K562 (cell line): ENCODE measurements around the gene IGF2. TPM values are rescaled to one million over a fixed set of nuclear protein-coding genes. Genes with fewer than 3 reads are reported as not detected.

ENCODE experiments used
- ATAC-seq: fragments of 200-7000 bp; cut with Tn5 transposase; 3 replicates; pipeline ENCODE4 v1.9.1; 2020; ENCODE audit warnings: moderate library complexity
- BruUV-seq: library from RNA; stranded (reverse); fragments of 400-500 nt; replicated peaks from 2 replicates; lab custom pipeline; 2021; lab: Mats Ljungman, UMichigan
- CTCF ChIA-PET: fragments of 300-600 bp; formaldehyde crosslinking; extraction: SDS; loops from one replicate; lab custom pipeline; 2021; ENCODE audit warnings: low intra/inter-chr PET ratio; lab: Yijun Ruan, JAX
- POLR2A ChIA-PET: fragments of 300-600, 350-650 bp; sonication (Branson Sonifier 250); formaldehyde crosslinking; extraction: SDS; loops from one replicate; lab custom pipeline; 2021; ENCODE audit warnings: antibody characterized with exemption, inconsistent platforms; lab: Yijun Ruan, JAX
- DNase-seq, 4 experiments: peaks; one replicate each; pipeline versions ENCODE4 v3.0.0 to v3.0.0-alpha.2; 2011 to 2018; ENCODE audit warnings: low spot score in 3 of 4, mixed read lengths in 3 of 4; ENCODE audit errors: extremely low read depth in 1 of 4
- FAIRE-seq: peaks from 2 replicates; lab custom pipeline; 2011; peaks lifted over from hg19 to GRCh38; lab: Jason Lieb, UNC
- H2AFZ ChIP-seq: 2 replicates; pipeline ENCODE4 v1.6.0; 2011; ENCODE audit warnings: low read depth, low read length, control low read depth, inconsistent platforms
- H3K27ac ChIP-seq: fragments of 200-600 bp; 3 replicates; pipeline ENCODE4 v1.8.0; 2011; ENCODE audit warnings: low read depth, mild to moderate bottlenecking, control low read depth, inconsistent platforms, low read length, moderate library complexity, mixed read lengths; ENCODE audit errors: extremely low read depth
- H3K27me3 ChIP-seq, 2 experiments: fragments of 300-600 bp in 1 of 2; 2 replicates in 1 of 2; 3 replicates in 1 of 2; pipeline versions ENCODE4 v1.6.0 to v1.8.0; 2011; ENCODE audit warnings: inconsistent platforms in 2 of 2, low read length in 2 of 2, mild to moderate bottlenecking in 1 of 2, mixed read lengths in 1 of 2, moderate library complexity in 1 of 2; ENCODE audit not compliant: control insufficient read depth in 2 of 2, insufficient read depth in 2 of 2
- H3K36me3 ChIP-seq: fragments of 300-600 bp; 3 replicates; pipeline ENCODE4 v1.8.0; 2011; ENCODE audit warnings: mild to moderate bottlenecking, low read length, inconsistent platforms; ENCODE audit not compliant: control insufficient read depth, insufficient read depth
- H3K4me1 ChIP-seq, 2 experiments: fragments of 200-600 bp in 1 of 2; replicated peaks in 1 of 2; 2 replicates in 1 of 2; 3 replicates in 1 of 2; pipeline versions ENCODE4 v1.5.1 to v1.8.0; 2011; ENCODE audit warnings: inconsistent platforms in 2 of 2, low read length in 2 of 2, mild to moderate bottlenecking in 1 of 2, mixed read lengths in 1 of 2, moderate library complexity in 1 of 2; ENCODE audit not compliant: control insufficient read depth in 2 of 2, insufficient read depth in 2 of 2
- H3K4me2 ChIP-seq: 2 replicates; pipeline ENCODE4 v1.6.1; 2011; ENCODE audit warnings: low read length, control low read depth, inconsistent platforms, mixed read lengths; ENCODE audit not compliant: insufficient read depth
- H3K4me3 ChIP-seq: fragments of 200-600 bp; sonication (generic), shearing (Covaris generic); 2 replicates; pipeline ENCODE4 v1.5.1; 2016; ENCODE audit warnings: control low read depth, inconsistent platforms
- H3K79me2 ChIP-seq: fragments of 200-600 bp; 3 replicates; pipeline ENCODE4 v1.8.0; 2011; ENCODE audit warnings: low read length, inconsistent platforms; ENCODE audit not compliant: control insufficient read depth, insufficient read depth
- H3K9ac ChIP-seq, 2 experiments: 2 replicates each; pipeline versions ENCODE4 v1.6.0 to v1.6.1; 2011; ENCODE audit warnings: low read depth in 2 of 2, low read length in 2 of 2, control low read depth in 1 of 2, inconsistent platforms in 1 of 2, mild to moderate bottlenecking in 1 of 2, mixed read lengths in 1 of 2; ENCODE audit not compliant: insufficient read depth in 1 of 2
- H3K9me1 ChIP-seq: one replicate; pipeline ENCODE4 v1.6.0; 2011; ENCODE audit warnings: inconsistent platforms, mild to moderate bottlenecking, low read length, moderate library complexity; ENCODE audit not compliant: control insufficient read depth, insufficient read depth
- H3K9me3 ChIP-seq: replicated peaks from 2 replicates; pipeline ENCODE4 v1.5.1; 2011; ENCODE audit warnings: low read depth, low read length, inconsistent platforms; ENCODE audit not compliant: control insufficient read depth, insufficient read depth
- H4K20me1 ChIP-seq: replicated peaks from 2 replicates; pipeline ENCODE4 v1.6.1; 2011; ENCODE audit warnings: low read length, inconsistent platforms, mixed read lengths; ENCODE audit not compliant: control insufficient read depth, insufficient read depth
- CHD1 ChIP-seq: fragments of 200-600 bp; sonication (generic); IDR thresholded peaks from one replicate; pipeline ENCODE4 v1.6.1; 2012; ENCODE audit warnings: mild to moderate bottlenecking, moderate library complexity, low read length, inconsistent platforms
- CTBP1 ChIP-seq: fragments of 450-650 bp; IDR thresholded peaks from 2 replicates; pipeline ENCODE4 v1.6.1; 2016; ENCODE audit warnings: borderline replicate concordance
- KLF1 ChIP-seq: fragments of 450-650 bp; IDR thresholded peaks from 2 replicates; pipeline ENCODE4 v1.6.1; 2016; ENCODE audit warnings: missing genetic modification characterization, missing compliant biosample characterization
- MCM5 ChIP-seq: fragments of 450-650 bp; IDR thresholded peaks from 2 replicates; pipeline ENCODE4 v1.6.1; 2016; ENCODE audit warnings: low read depth
- POLR3G ChIP-seq: IDR thresholded peaks from 2 replicates; pipeline ENCODE4 v1.6.1; 2011; ENCODE audit not compliant: insufficient read length, insufficient replicate concordance; ENCODE audit errors: extremely low read depth
- RBM17 ChIP-seq: fragments of 200-400 bp; formaldehyde crosslinking; IDR thresholded peaks from 2 replicates; pipeline ENCODE4 v1.6.1; 2017; ENCODE audit warnings: low read depth, mild to moderate bottlenecking, low read length, borderline replicate concordance
- TCFL5 ChIP-seq: fragments of 250-450 bp; sonication (Bioruptor Pico); conservative IDR thresholded peaks from 2 replicates; pipeline ENCODE4 v1.6.1; 2021; ENCODE audit warnings: mild to moderate bottlenecking, moderate library complexity, matching md5 sums
- U2AF1 ChIP-seq: fragments of 200-400 bp; formaldehyde crosslinking; optimal IDR thresholded peaks from 2 replicates; pipeline ENCODE3; 2017; ENCODE audit warnings: mild to moderate bottlenecking, low read depth, low read length, moderate library complexity
- ZNF140 ChIP-seq: fragments of 250-450 bp; sonication (Bioruptor Pico); IDR thresholded peaks from 2 replicates; pipeline ENCODE4 v1.8.0; 2021; ENCODE audit warnings: moderate library complexity, mild to moderate bottlenecking, inconsistent platforms
- ZNF561 ChIP-seq: fragments of 450-650 bp; formaldehyde crosslinking; conservative IDR thresholded peaks from 2 replicates; pipeline ENCODE4 v1.4.0; 2020; ENCODE audit warnings: mild to moderate bottlenecking, moderate library complexity
- ZNF696 ChIP-seq: fragments of 250-450 bp; sonication (Bioruptor Pico); conservative IDR thresholded peaks from 2 replicates; pipeline ENCODE4 v1.4.0; 2020; ENCODE audit warnings: mild to moderate bottlenecking, moderate library complexity
- WGBS: fragments of 100-300 bp; shearing (Covaris generic); methylation state at CpG from one replicate; pipeline ENCODE4 v1.1.6; 2016; ENCODE audit warnings: low coverage, mixed read lengths; ENCODE audit not compliant: insufficient coverage; ENCODE audit errors: missing lambda C conversion rate; 5-methylcytosine and 5-hydroxymethylcytosine counted together
- in situ Hi-C: fragments of 300-500 bp; cut with MboI; formaldehyde crosslinking; loops from 4 replicates; pipeline ENCODE4 v1.15.0; 2018; ENCODE audit warnings: inconsistent platforms, mixed read lengths
- intact Hi-C: fragments of 100-400 bp; cut with micrococcal nuclease; formaldehyde crosslinking; loops from 2 replicates; pipeline ENCODE4 v1.14.2; 2022
- polyA plus RNA-seq, 8 experiments: library from polyadenylated mRNA; depleted of rRNA in 4 of 8; stranded (reverse) in 5 of 8; unstranded in 3 of 8; fragments of >200 nt; fragmentation: Nextera tagmentation in 2 of 8; fragmentation: Illumina TruSeq in 1 of 8; extraction: Ambion mirVana in 2 of 8; extraction: Trizol in 1 of 8; gene quantifications; 2 replicates each; pipeline versions ENCODE4 v1.2.1 to v1.2.3, GENCODE V29; 2011 to 2014; ENCODE audit warnings: inconsistent platforms in 1 of 8, missing spikeins in 1 of 8
- total RNA-seq, 7 experiments: library from RNA; depleted of rRNA in 6 of 7; stranded (reverse); fragments of >200 nt in 6 of 7; fragmentation: Illumina TruSeq in 2 of 7; extraction: Trizol in 2 of 7; gene quantifications; 2 replicates each; pipeline versions ENCODE4 v1.2.1 to v1.2.3, GENCODE V29; 2011 to 2021; ENCODE audit warnings: low replicate concordance in 1 of 7
- TF ChIP-seq, protein P1 (sequence below): IDR thresholded peaks from 2 replicates; pipeline ENCODE4 v1.6.1; 2014; ENCODE audit warnings: antibody characterized with exemption
- TF ChIP-seq, protein P2 (sequence below): sonication (generic); formaldehyde crosslinking; IDR thresholded peaks from 2 replicates; pipeline ENCODE4 v1.9.0; 2022; ENCODE audit warnings: mild to moderate bottlenecking, missing genetic modification reagents
- TF ChIP-seq, protein P3 (sequence below): sonication (generic); formaldehyde crosslinking; IDR thresholded peaks from 2 replicates; pipeline ENCODE4 v1.8.1; 2023; ENCODE audit warnings: missing genetic modification reagents, mild to moderate bottlenecking, borderline replicate concordance

The IGF2 gene
- total and polyA plus RNA-seq, 9 of the 15 experiments (the other 6 are each of a cell fraction or from before 2014, with no cell fraction given) = 0.16 TPM; not detected in 8

DNA sequence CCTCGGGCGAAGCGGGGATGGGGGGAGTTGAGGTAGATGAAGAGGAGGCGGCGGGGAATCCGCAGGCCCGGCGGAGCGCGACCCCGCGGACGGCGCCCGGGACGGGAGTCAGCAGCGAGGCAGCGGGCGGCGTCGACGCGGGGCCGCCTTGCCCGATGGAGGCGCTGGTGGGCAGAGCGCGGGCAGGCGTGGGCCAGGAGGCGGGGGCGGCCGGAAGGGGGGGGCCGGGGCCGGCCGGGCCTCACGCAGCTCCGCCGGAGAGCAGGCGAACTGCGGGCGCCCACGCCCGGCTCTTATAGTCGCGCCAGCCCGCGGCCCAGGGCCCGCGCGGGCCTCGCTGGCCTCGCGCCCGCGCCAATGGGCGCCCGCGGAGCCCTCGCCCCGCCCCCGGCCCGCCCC lies at the start of gene IGF2 (continued):
- TF ChIP-seq, protein P1, sequence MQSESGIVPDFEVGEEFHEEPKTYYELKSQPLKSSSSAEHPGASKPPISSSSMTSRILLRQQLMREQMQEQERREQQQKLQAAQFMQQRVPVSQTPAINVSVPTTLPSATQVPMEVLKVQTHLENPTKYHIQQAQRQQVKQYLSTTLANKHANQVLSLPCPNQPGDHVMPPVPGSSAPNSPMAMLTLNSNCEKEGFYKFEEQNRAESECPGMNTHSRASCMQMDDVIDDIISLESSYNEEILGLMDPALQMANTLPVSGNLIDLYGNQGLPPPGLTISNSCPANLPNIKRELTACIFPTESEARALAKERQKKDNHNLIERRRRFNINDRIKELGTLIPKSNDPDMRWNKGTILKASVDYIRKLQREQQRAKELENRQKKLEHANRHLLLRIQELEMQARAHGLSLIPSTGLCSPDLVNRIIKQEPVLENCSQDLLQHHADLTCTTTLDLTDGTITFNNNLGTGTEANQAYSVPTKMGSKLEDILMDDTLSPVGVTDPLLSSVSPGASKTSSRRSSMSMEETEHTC = no peak
- TF ChIP-seq ZNF696 = no peak
- TF ChIP-seq, protein P2, sequence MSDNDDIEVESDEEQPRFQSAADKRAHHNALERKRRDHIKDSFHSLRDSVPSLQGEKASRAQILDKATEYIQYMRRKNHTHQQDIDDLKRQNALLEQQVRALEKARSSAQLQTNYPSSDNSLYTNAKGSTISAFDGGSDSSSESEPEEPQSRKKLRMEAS (CRISPR knock-in tag) = no peak

DNA sequence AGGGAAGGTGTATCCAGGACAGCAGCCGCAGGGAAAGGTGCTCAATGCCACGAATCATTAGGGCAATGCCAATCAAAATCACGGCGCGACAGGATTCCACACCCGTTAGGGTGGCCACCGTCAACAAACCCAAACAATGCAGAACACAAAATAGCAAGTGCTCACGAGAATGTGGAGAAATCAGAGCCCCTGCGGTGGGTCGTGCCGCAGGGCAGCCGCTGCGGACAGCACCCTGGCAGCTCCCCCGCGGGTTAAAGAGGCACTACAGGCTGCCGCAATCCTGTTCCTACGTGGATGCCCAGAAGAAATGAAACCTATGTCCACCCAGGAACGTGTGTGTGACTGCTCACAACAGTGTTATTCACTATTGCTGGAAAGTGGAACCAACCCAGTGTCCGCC lies 49.6 kb upstream of the IGF2 start:
- intact Hi-C loops = no loop called here
- FAIRE-seq (no peak), ATAC-seq (no peak), DNase-seq (no peak)
- Histone ChIP-seq H3K36me3 (no peaks in the 10 kb centered on the region), H3K9me1 (peaks cover 5% of the 10 kb centered on the region), H3K4me1 (peaks cover 2 to 37% of the 10 kb centered on the region in 2 experiments; a peak in 3 of 5 replicates), H4K20me1 (peaks cover 10% of the 10 kb centered on the region), H3K4me3 (no peak overlapping the region), H3K79me2 (no peaks in the 10 kb centered on the region), H3K9me3 (no peaks in the 10 kb centered on the region), H3K9ac (no peak overlapping the region), H3K27me3 (peaks cover 22 to 81% of the 10 kb centered on the region in 2 experiments), H3K4me2 (no peak overlapping the region), H2AFZ (no peak overlapping the region), H3K27ac (no peak overlapping the region)
- CTCF ChIA-PET = no interaction called here
- POLR2A ChIA-PET = no interaction called here
- WGBS = 38% methylated on average over 17 of the region's 19 CpGs
- TF ChIP-seq TCFL5 (no peak), KLF1 (tag) (no peak), RBM17 (no peak), MCM5 (no peak), ZNF561 (CRISPR knock-in tag) (no peak), CTBP1 (no peak), POLR3G (no peak), ZNF140 (CRISPR knock-in tag) (no peak), U2AF1 (no peak), CHD1 (no peak)
- TF ChIP-seq, protein P3, sequence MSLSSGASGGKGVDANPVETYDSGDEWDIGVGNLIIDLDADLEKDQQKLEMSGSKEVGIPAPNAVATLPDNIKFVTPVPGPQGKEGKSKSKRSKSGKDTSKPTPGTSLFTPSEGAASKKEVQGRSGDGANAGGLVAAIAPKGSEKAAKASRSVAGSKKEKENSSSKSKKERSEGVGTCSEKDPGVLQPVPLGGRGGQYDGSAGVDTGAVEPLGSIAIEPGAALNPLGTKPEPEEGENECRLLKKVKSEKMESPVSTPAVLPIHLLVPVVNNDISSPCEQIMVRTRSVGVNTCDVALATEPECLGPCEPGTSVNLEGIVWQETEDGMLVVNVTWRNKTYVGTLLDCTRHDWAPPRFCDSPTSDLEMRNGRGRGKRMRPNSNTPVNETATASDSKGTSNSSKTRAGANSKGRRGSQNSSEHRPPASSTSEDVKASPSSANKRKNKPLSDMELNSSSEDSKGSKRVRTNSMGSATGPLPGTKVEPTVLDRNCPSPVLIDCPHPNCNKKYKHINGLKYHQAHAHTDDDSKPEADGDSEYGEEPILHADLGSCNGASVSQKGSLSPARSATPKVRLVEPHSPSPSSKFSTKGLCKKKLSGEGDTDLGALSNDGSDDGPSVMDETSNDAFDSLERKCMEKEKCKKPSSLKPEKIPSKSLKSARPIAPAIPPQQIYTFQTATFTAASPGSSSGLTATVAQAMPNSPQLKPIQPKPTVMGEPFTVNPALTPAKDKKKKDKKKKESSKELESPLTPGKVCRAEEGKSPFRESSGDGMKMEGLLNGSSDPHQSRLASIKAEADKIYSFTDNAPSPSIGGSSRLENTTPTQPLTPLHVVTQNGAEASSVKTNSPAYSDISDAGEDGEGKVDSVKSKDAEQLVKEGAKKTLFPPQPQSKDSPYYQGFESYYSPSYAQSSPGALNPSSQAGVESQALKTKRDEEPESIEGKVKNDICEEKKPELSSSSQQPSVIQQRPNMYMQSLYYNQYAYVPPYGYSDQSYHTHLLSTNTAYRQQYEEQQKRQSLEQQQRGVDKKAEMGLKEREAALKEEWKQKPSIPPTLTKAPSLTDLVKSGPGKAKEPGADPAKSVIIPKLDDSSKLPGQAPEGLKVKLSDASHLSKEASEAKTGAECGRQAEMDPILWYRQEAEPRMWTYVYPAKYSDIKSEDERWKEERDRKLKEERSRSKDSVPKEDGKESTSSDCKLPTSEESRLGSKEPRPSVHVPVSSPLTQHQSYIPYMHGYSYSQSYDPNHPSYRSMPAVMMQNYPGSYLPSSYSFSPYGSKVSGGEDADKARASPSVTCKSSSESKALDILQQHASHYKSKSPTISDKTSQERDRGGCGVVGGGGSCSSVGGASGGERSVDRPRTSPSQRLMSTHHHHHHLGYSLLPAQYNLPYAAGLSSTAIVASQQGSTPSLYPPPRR (CRISPR knock-in tag) = no peak
- BruUV-seq = no TSS peak
- in situ Hi-C loops = no loop called here
